Activated CD4-positive, CD25-positive, alpha-beta regulatory T cell (primary cell): Measurements from ENCODE around the gene MSX1.

Experiments
- DNase-seq, 4 experiments: peaks; one replicate each; lab custom pipeline; 2025; lab: John Stamatoyannopoulos, UW

MSX1 gene

DNA sequence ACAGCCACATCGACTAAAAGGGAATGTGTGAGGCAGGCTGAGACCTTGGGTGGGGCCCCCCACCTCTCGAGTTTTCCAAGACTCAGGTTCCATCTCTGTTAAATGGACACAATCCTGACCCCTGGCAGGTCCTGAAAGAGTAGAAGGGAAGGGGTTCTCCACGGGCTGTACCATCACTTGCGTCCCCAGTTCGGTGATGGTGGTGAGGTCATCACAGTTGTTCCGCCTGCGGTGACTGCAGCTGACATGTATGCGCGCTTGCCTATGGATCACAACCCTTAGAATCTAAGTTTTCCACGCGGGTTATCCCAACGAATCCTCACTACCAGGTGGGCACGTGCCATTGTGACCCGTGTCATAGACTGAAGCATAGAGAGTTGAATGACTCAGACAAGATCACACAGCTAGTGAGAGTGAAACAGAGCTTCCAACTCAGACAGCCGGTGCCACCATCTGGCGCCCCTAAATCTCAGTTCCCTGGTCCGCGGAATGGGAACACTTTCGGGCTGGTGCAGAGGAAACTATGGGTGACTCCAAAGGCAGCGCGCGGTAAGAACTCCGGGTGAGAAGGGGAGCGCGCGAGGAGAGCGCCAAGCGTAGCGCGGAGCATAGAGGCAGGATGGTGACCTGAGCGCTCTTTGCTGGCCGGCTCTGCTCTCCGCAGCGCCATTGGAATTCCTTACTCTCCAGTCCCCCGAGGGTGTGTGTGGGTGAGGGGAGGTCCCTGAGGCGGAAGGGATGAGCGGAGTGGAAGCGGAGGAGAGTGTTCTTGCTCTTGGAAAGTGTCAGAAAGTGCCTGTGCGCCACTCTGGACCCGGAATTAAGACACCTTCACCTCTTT, 10.5 kb downstream of the MSX1 start:
- DNase-seq: no peak

- no peak for DNase-seq
These were observed 11.2 kb downstream of the MSX1 start for GRCh38 chr4:4870576-4871241.

- DNase-seq: no peak
These were observed 11.7 kb downstream of the MSX1 start for GRCh38 chr4:4871242-4871572.

- DNase-seq: no peak
These were observed 12.3 kb downstream of the MSX1 start for GRCh38 chr4:4871573-4872313.

DNA sequence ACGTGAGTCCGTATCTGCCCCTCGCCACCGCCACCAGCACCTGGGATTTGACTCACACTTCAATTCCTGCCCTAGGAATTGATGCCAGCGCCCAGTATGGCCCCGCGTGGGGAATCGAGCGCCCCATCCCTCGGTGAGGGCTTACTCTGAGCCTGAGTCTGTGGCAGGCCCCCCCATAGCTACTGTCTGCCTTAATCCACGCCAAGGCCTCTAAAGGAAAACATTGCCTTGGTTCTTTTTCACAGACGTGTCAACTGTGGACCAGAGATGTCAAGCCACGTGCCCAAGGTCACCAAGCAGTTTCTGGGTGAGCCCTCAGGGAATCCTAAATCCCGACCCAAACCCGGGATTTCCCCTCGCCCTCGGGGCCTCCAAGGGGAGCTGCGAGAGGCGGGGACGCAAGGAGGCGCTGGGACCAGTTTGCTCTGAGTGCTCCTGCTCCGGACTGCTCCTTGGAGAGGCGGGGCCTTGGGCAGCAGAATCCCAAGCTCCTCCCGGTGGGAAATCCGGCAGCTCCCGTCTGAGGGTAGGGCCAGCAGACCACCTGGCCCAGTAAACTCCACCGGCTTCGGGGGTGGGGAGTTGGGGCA, 12.9 kb downstream of the MSX1 start:
- DNase-seq: no peak

DNA sequence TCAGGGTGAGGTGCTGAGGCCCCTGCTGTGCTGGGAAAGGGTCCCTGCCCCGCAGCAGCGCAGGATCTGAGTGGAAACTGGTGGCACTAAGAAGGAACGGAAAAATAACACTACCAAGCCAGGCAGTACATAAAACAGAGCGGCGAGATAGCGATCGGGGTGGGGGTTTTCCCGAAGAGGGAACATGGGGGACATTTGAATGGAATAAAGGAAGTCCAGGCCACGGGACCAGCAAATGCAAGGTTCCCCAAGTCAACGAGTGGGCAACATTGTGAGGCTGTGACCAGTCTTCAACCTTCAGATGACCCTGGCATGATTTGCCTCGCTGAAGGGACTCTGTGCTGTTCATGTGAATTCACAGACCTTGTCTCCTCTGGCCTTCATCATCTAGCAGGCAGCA, 13.7 kb downstream of the MSX1 start:
- DNase-seq: no peak

DNA sequence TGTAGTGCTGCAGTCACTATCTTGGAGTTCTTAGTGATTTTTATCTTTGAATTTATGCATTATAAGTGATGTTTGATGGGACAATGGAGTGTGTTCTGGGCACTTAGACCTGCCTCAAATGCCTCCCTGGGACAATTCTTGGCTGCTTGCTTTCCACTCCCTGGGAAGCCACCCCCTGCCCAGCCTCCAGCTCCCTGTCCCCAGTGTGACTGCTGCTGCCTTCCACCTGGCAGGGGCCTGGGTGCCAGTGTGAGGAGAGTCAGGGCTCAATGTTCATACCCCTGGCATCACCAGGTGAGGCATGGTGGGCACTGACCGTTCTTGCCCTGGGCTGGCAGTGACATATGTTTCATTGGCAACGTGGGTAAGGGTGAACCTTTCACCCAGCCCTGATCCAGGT, 14.8 kb downstream of the MSX1 start:
- DNase-seq: no peak

DNA sequence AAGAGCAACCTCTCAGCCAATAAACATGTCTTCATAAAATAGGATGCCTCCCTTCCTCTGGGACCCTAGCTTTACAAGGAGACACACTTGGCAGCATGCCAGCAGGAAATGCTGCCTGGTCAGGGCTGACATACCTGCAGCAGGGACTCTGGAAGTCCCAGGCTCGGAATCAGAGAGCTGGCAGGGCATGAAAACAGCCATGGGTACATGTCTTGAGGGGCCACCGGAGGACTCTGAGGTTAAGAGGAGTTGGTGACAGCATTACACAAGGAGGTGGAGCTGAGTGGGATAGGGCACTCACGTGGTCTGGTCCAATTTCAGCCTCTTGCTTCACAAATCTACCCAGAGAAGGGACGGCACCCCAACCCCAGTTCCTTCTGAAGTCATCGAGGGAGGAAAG, 15.7 kb downstream of the MSX1 start:
- DNase-seq: no peak

GRCh38 chr4:4875611-4876010, 16.1 kb downstream of the MSX1 start:
- DNase-seq: no peak

- DNase-seq: no peak
These were observed 17.6 kb downstream of the MSX1 start for GRCh38 chr4:4876945-4877661.

DNA sequence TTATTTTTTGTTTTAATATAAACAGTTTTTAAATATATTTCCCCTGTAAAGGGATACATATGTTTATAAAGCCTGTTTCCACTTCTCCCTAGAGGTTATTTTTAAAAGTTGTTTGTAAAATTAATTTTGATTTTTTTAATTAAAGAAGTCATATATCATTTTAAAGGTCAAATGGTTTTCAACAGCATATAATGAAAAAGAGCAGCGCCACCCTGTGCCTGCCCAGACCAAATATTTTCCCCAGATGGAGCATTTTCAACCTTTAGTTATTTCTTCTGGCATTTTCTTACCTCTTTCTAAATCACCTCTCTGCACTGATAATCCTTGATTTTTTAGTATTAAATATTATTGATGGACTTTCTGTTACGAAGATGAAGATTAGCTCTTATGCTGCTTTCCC, 21.0 kb downstream of the MSX1 start:
- DNase-seq: no peak

GRCh38 chr4:4881432-4881831, 22.0 kb downstream of the MSX1 start:
- DNase-seq: no peak

GRCh38 chr4:4884611-4885010, 25.1 kb downstream of the MSX1 start:
- DNase-seq: no peak

DNA sequence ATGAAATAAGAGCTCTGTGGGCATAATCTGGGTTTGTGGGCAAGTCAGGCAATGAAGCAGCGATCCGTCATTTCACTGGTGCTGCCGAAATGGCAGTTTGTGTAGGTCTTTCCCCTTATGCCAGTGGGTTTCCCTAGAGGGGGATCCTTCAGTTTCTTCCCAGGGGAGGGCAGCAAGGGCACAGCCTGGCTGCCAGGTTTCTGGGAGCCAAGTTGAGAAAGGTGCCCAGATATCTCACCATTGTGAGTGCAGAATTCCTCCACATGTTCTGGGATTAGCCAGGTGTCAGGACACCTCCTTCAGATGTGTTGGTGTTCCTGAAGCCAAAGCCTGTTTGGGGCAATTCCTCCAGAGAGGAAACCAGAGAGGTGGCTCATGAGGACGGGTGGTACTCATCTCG, 28.0 kb downstream of the MSX1 start:
- DNase-seq: no peak

GRCh38 chr4:4888695-4889094, 29.2 kb downstream of the MSX1 start:
- no peak for DNase-seq

DNA sequence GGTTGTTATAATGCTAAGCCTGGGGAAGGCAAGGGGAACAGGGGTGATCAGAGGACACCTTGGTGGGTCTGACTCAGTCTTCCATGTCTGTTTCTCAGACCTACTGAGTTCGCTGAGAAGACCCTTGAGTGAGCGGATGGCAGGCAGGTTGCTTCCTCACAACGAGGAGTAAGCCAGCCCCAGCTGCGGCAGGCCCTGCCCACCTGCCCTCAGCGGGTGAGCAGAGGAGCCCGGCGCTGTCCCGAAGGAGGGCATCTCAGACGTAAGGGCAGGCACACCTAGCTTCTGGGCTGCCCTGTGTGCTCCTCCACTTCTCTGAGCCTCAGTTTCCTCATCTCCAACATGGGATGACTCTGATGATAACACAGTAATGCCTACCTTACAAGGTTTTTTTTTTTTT, 30.3 kb downstream of the MSX1 start:
- no peak for DNase-seq

GRCh38 chr4:4890574-4891255, 31.2 kb downstream of the MSX1 start:
- DNase-seq: no peak

DNA sequence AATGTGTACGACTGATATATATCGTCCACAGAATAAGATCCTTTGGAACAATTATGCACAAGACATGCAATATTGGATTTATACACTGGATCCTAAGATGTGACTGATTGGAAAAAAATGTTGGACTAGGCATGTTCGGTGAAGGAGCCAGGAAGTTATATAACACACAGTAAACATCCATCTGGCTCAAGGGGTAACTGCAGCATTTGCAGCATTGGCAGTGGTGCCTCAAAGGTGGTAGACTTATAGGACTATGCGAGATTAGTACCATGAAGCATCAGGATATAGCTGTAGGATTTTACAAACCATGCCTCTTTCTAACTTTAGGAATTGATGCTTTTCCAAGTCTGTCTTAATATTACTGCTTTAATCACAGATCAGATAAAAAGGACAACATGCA, 34.3 kb downstream of the MSX1 start:
- DNase-seq: no peak

DNA sequence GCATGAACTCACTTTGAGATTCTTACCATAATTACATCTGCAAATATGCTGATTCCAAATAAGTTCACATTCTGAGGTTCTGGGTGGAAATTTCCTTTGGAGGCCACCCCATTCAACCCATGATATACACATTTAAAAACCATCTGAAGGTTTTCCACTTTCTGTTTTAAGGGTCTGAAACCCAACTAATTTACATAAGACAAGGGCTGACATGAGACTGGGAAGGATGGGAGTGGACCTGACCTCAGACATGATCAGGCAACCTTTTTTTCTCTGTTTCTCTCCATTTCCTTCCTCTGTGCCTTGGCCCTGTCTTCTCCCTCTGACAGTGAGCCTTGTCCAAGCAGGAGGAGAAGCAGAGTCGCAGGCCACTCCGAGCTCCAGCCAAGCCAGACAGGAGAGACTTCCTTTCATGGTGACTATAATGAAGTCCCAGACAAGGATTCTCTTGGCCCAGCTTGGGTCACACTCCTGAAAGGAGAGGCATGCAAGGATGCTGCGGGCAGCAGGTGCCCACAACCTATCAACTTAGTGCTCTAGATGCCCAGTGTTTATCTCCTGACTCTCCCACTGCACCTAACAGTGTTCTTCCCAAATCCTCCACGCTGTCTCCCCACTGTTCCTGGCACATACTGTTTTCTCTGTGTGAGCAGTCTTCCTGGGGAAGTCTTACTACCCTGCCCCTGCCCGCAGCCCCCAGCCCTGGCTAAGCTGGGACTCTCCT, 39.9 kb downstream of the MSX1 start:
- no peak for DNase-seq

- no peak for DNase-seq
These were observed 42.4 kb downstream of the MSX1 start for GRCh38 chr4:4901877-4902276.

DNA sequence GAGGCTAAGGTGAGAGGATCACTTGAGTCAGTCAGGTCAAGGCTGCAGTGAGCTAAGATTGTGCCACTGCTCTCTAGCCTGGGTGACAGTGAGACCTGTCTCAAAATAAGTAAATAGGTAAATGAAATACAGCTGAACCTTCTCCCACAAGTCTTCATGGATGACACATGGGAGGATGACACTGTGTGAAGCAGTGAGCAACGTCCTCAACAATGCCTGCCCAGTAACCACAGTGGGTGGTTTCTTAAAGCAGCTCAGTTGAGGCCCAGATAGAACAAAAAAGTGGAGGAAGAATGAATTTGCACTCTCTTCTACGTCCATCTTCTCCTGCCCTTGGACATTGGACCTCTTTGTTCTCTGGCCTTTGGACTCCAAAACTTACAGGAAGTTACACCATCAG, 52.7 kb downstream of the MSX1 start:
- DNase-seq: no peak
